Liver (tissue), 9 donors: ENCODE measurements around the gene TLR8. TPM values are rescaled to one million over a fixed set of nuclear protein-coding genes. Genes with fewer than 3 reads are reported as not detected.

Source experiments
- DNase-seq: peaks from one replicate; pipeline ENCODE4 v3.0.0-alpha.2; 2017; ENCODE audit warnings: low spot score
- H3K27ac ChIP-seq, 2 donors: one replicate each; pipeline ENCODE4 v1.7.0; 2013; ENCODE audit warnings: inconsistent platforms in 2 of 2, low read length in 2 of 2, control low read depth in 1 of 2, low read depth in 1 of 2, mild to moderate bottlenecking in 1 of 2
- H3K27me3 ChIP-seq, 4 donors: one replicate each; pipeline versions ENCODE4 v1.6.1 to v1.7.0; 2013; ENCODE audit warnings: low read length in 3 of 4, inconsistent platforms in 1 of 4, mild to moderate bottlenecking in 1 of 4, moderate library complexity in 1 of 4; ENCODE audit not compliant: control insufficient read depth in 4 of 4, insufficient read depth in 4 of 4
- H3K36me3 ChIP-seq, 4 donors: one replicate each; pipeline versions ENCODE4 v1.6.1 to v1.7.0; 2013; ENCODE audit warnings: low read length in 3 of 4, mild to moderate bottlenecking in 3 of 4, low read depth in 1 of 4, moderate library complexity in 1 of 4; ENCODE audit not compliant: control insufficient read depth in 4 of 4, insufficient read depth in 3 of 4
- H3K4me1 ChIP-seq, 4 donors: one replicate each; pipeline versions ENCODE4 v1.6.1 to v1.7.0; 2013; ENCODE audit warnings: low read length in 3 of 4, mild to moderate bottlenecking in 3 of 4, moderate library complexity in 1 of 4; ENCODE audit not compliant: control insufficient read depth in 4 of 4, insufficient read depth in 4 of 4
- H3K4me3 ChIP-seq, 3 donors: one replicate each; pipeline versions ENCODE4 v1.6.1 to v1.7.0; 2013; ENCODE audit warnings: low read length in 3 of 3, control low read depth in 1 of 3, low read depth in 1 of 3, mild to moderate bottlenecking in 1 of 3
- H3K9ac ChIP-seq, 2 donors: one replicate each; pipeline ENCODE4 v1.7.0; 2013; ENCODE audit warnings: low read length in 2 of 2, mild to moderate bottlenecking in 2 of 2, moderate library complexity in 2 of 2, control low read depth in 1 of 2, low read depth in 1 of 2
- H3K9me3 ChIP-seq, 4 donors: one replicate each; pipeline versions ENCODE4 v1.6.1 to v1.7.0; 2013; ENCODE audit warnings: low read length in 3 of 4; ENCODE audit not compliant: control insufficient read depth in 4 of 4
- EGR1 ChIP-seq, 2 donors: IDR thresholded peaks; 2 replicates each; pipeline ENCODE4 v1.6.1; 2016 to 2018; ENCODE audit warnings: antibody characterized with exemption in 2 of 2, low read depth in 2 of 2
- FOXA1 ChIP-seq: IDR thresholded peaks from 2 replicates; pipeline ENCODE4 v1.6.1; 2016; ENCODE audit warnings: antibody characterized with exemption
- FOXA2 ChIP-seq: IDR thresholded peaks from 2 replicates; pipeline ENCODE4 v1.6.1; 2016; ENCODE audit warnings: antibody characterized with exemption
- GABPA ChIP-seq, 2 donors: IDR thresholded peaks in 1 of 2; conservative IDR thresholded peaks in 1 of 2; 2 replicates each; pipeline ENCODE4 v1.6.1; 2016; ENCODE audit warnings: antibody characterized with exemption in 2 of 2, mild to moderate bottlenecking in 1 of 2, moderate library complexity in 1 of 2
- HNF4A ChIP-seq, 2 donors: conservative IDR thresholded peaks; 2 replicates each; pipeline ENCODE4 v1.6.1; 2016; ENCODE audit warnings: antibody characterized with exemption in 2 of 2, mild to moderate bottlenecking in 2 of 2
- HNF4G ChIP-seq: IDR thresholded peaks from 2 replicates; pipeline ENCODE4 v1.6.1; 2016; ENCODE audit warnings: antibody characterized with exemption
- JUND ChIP-seq, 2 donors: IDR thresholded peaks; 2 replicates each; pipeline ENCODE4 v1.6.1; 2016; ENCODE audit warnings: antibody characterized with exemption in 2 of 2
- NR2F2 ChIP-seq: IDR thresholded peaks from 2 replicates; pipeline ENCODE4 v1.6.1; 2016; ENCODE audit warnings: antibody characterized with exemption
- RAD21 ChIP-seq, 2 donors: IDR thresholded peaks; 2 replicates each; pipeline ENCODE4 v1.6.1; 2016; ENCODE audit warnings: antibody characterized with exemption in 2 of 2, mild to moderate bottlenecking in 2 of 2
- REST ChIP-seq: IDR thresholded peaks from 2 replicates; pipeline ENCODE4 v1.6.1; 2016; ENCODE audit warnings: antibody characterized with exemption, mild to moderate bottlenecking
- RXRA ChIP-seq, 2 donors: IDR thresholded peaks; 2 replicates each; pipeline ENCODE4 v1.6.1; 2017 to 2018; ENCODE audit warnings: antibody characterized with exemption in 2 of 2, mild to moderate bottlenecking in 1 of 2
- SP1 ChIP-seq: IDR thresholded peaks from 2 replicates; pipeline ENCODE4 v1.6.1; 2018; ENCODE audit warnings: antibody characterized with exemption, mild to moderate bottlenecking
- TAF1 ChIP-seq: conservative IDR thresholded peaks from 2 replicates; pipeline ENCODE4 v1.6.1; 2016; ENCODE audit warnings: antibody characterized with exemption, mild to moderate bottlenecking
- YY1 ChIP-seq: IDR thresholded peaks from 2 replicates; pipeline ENCODE4 v1.6.1; 2016; ENCODE audit warnings: antibody characterized with exemption, mild to moderate bottlenecking
- WGBS: extraction: QIAGEN DNeasy Blood & Tissue Kit; methylation state at CpG from one replicate; pipeline ENCODE4 v1.1.7; 2013; 5-methylcytosine and 5-hydroxymethylcytosine counted together
- polyA plus RNA-seq, 2 donors: library from polyadenylated mRNA; stranded (reverse) in 1 of 2; unstranded in 1 of 2; fragments of 200-250 nt in 1 of 2; fragments of >200 nt in 1 of 2; fragmentation: Nextera tagmentation in 1 of 2; extraction: Ambion mirVana in 1 of 2; gene quantifications; one replicate each; pipeline versions ENCODE4 v1.2.1 to v1.2.3, GENCODE V29; 2013 to 2015
- total RNA-seq, 2 donors: library from RNA; depleted of rRNA; stranded (reverse); fragments of >200 nt; gene quantifications; one replicate each; pipeline ENCODE4 v1.2.3, GENCODE V29; 2014
- TF ChIP-seq, protein P1 (sequence below): fragments of 150-350 bp; IDR thresholded peaks from 2 replicates; pipeline ENCODE4 v1.5.1; 2017; ENCODE audit warnings: improper control_type of control experiment, low read depth, low read length; ENCODE audit not compliant: missing input control
- TF ChIP-seq, protein P2 (sequence below): IDR thresholded peaks from 2 replicates; pipeline ENCODE4 v1.6.1; 2016; ENCODE audit warnings: antibody characterized with exemption
- TF ChIP-seq, protein P3 (sequence below): IDR thresholded peaks from 2 replicates; pipeline ENCODE4 v1.6.1; 2016; ENCODE audit warnings: antibody characterized with exemption
- TF ChIP-seq, protein P4 (sequence below): IDR thresholded peaks from 2 replicates; pipeline ENCODE4 v1.6.1; 2016; ENCODE audit warnings: antibody characterized with exemption
- donor health status: healthy.
- donor health status: healthy.
- donor health status: healthy.
- donor health status: healthy.
- donor health status: healthy.

Gene TLR8
- total and polyA plus RNA-seq, 4 donors: 0.28 to 4.6 (median 2.1) TPM

DNA sequence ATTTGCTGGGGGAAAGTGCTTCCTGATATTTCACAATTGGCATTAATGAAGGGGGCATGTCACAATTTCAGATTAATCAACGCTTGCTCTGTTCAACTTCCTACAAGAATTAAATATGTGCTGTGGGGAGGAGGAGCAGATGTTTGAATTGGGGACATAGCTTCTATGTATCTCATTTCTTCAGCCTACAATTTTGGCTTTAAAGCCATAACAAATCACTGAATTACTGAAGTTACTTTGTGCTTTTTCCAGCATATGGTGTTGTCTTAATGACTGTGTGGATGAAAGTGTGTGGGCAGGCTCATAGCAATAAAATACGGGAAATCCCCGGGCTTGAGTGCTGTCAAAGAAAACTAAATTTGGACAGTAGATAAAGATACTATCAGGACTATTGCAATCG, 38.7 kb upstream of the TLR8 start:
- Histone ChIP-seq H3K27me3 (no peaks in the 10 kb centered on the region), H3K4me1 (no peaks in the 10 kb centered on the region), H3K9ac (no peak overlapping the region), H3K27ac (no peak overlapping the region), H3K36me3 (no peaks in the 10 kb centered on the region), H3K4me3 (no peak overlapping the region), H3K9me3 (no peaks in the 10 kb centered on the region)
- no peak for DNase-seq
- no peak for TF ChIP-seq FOXA2
- no peak for TF ChIP-seq HNF4A (conservative IDR thresholded peaks at IDR 0.05)
- no peak for TF ChIP-seq RXRA (IDR thresholded peaks at IDR 0.05)
- TF ChIP-seq, protein P1, sequence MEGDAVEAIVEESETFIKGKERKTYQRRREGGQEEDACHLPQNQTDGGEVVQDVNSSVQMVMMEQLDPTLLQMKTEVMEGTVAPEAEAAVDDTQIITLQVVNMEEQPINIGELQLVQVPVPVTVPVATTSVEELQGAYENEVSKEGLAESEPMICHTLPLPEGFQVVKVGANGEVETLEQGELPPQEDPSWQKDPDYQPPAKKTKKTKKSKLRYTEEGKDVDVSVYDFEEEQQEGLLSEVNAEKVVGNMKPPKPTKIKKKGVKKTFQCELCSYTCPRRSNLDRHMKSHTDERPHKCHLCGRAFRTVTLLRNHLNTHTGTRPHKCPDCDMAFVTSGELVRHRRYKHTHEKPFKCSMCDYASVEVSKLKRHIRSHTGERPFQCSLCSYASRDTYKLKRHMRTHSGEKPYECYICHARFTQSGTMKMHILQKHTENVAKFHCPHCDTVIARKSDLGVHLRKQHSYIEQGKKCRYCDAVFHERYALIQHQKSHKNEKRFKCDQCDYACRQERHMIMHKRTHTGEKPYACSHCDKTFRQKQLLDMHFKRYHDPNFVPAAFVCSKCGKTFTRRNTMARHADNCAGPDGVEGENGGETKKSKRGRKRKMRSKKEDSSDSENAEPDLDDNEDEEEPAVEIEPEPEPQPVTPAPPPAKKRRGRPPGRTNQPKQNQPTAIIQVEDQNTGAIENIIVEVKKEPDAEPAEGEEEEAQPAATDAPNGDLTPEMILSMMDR: no peak
- TF ChIP-seq, protein P2, sequence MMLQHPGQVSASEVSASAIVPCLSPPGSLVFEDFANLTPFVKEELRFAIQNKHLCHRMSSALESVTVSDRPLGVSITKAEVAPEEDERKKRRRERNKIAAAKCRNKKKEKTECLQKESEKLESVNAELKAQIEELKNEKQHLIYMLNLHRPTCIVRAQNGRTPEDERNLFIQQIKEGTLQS: no peak
- no peak for TF ChIP-seq JUND (IDR thresholded peaks at IDR 0.05)
- 73% methylated on average over 4 of the region's 4 CpGs for WGBS

DNA sequence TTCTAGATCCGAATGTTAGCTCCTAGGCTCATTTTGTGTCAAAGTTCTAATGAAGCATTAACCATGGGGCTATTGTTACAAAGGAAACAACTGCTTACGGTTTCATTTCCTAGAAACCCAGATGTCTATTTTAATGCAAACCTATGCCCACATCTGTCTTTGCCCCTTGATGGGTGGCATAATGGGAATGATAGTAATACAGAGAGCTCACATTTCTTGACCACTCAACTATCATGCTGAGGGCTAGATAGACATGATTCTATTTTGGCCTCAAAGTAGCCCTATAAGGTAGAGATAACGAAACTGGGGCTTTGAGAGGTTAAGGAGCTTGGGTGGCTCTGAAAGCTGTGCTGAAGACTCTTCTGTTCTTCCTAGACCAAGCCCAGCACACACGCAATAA, 37.7 kb upstream of the TLR8 start:
- Histone ChIP-seq H3K4me1 (no peaks in the 10 kb centered on the region), H3K9me3 (no peaks in the 10 kb centered on the region), H3K27ac (no peak overlapping the region), H3K27me3 (no peaks in the 10 kb centered on the region), H3K36me3 (no peaks in the 10 kb centered on the region), H3K9ac (no peak overlapping the region), H3K4me3 (no peak overlapping the region)
- WGBS: 85% methylated on average over 4 of the region's 4 CpGs
- no peak for TF ChIP-seq YY1
- TF ChIP-seq FOXA1: no peak
- no peak for TF ChIP-seq HNF4G
- no peak for TF ChIP-seq RXRA (IDR thresholded peaks at IDR 0.05)
- TF ChIP-seq SP1: no peak
- TF ChIP-seq FOXA2: no peak
- TF ChIP-seq, protein P3, sequence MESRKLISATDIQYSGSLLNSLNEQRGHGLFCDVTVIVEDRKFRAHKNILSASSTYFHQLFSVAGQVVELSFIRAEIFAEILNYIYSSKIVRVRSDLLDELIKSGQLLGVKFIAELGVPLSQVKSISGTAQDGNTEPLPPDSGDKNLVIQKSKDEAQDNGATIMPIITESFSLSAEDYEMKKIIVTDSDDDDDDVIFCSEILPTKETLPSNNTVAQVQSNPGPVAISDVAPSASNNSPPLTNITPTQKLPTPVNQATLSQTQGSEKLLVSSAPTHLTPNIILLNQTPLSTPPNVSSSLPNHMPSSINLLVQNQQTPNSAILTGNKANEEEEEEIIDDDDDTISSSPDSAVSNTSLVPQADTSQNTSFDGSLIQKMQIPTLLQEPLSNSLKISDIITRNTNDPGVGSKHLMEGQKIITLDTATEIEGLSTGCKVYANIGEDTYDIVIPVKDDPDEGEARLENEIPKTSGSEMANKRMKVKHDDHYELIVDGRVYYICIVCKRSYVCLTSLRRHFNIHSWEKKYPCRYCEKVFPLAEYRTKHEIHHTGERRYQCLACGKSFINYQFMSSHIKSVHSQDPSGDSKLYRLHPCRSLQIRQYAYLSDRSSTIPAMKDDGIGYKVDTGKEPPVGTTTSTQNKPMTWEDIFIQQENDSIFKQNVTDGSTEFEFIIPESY: no peak
- TF ChIP-seq TAF1: no peak
- TF ChIP-seq REST: no peak
- TF ChIP-seq, protein P2: no peak
- TF ChIP-seq, protein P4, sequence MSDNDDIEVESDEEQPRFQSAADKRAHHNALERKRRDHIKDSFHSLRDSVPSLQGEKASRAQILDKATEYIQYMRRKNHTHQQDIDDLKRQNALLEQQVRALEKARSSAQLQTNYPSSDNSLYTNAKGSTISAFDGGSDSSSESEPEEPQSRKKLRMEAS: no peak
- no peak for TF ChIP-seq GABPA (IDR thresholded peaks at IDR 0.05 in 1 of 2, conservative IDR thresholded peaks at IDR 0.05 in 1 of 2)
- no peak for TF ChIP-seq RAD21 (IDR thresholded peaks at IDR 0.05)
- TF ChIP-seq HNF4A (conservative IDR thresholded peaks at IDR 0.05): no peak
- TF ChIP-seq, protein P1: no peak
- no peak for TF ChIP-seq JUND (IDR thresholded peaks at IDR 0.05)
- TF ChIP-seq NR2F2: no peak
- no peak for TF ChIP-seq EGR1 (IDR thresholded peaks at IDR 0.05; ENCODE audit: low read depth in 2 of 2)
- no peak for DNase-seq
